SJCRH30 (cell line): ENCODE data around the gene DAB2. TPM values are rescaled to one million over a fixed set of nuclear protein-coding genes. Genes with fewer than 3 reads are reported as not detected.

Experiments
- DNase-seq, 2 experiments: peaks; one replicate each; pipeline ENCODE4 v3.0.0-alpha.2; 2015 to 2020
- H3K27ac ChIP-seq: fragments of 250-450 bp; sonication (Bioruptor Pico); 2 replicates; pipeline ENCODE4 v1.5.1; 2020; ENCODE audit warnings: mild to moderate bottlenecking, moderate library complexity
- H3K27me3 ChIP-seq: fragments of 250-450 bp; sonication (Bioruptor Pico); 2 replicates; pipeline ENCODE4 v1.5.1; 2020; ENCODE audit warnings: mild to moderate bottlenecking, moderate library complexity
- H3K36me3 ChIP-seq: fragments of 250-450 bp; sonication (Bioruptor Pico); 2 replicates; pipeline ENCODE4 v1.5.1; 2020; ENCODE audit warnings: mild to moderate bottlenecking, moderate library complexity
- H3K4me1 ChIP-seq: fragments of 250-450 bp; sonication (Bioruptor Pico); 2 replicates; pipeline ENCODE4 v1.5.1; 2020; ENCODE audit warnings: mild to moderate bottlenecking, moderate library complexity
- H3K4me3 ChIP-seq: fragments of 250-450 bp; sonication (Bioruptor Pico); 2 replicates; pipeline ENCODE4 v1.5.1; 2020; ENCODE audit warnings: mild to moderate bottlenecking, moderate library complexity
- H3K9me3 ChIP-seq: fragments of 250-450 bp; sonication (Bioruptor Pico); replicated peaks from 2 replicates; pipeline ENCODE4 v1.5.1; 2020; ENCODE audit warnings: mild to moderate bottlenecking, moderate library complexity
- total RNA-seq: library from RNA; depleted of rRNA; stranded (reverse); fragments of >200 nt; shearing (Covaris generic); gene quantifications from 2 replicates; pipeline ENCODE4 v1.2.3, GENCODE V29; 2014

Gene DAB2
- total RNA-seq, 1 experiment from 2014 or later: 19.1 TPM

- no peaks in the 10 kb centered on the region for H3K9me3 ChIP-seq
- H3K27me3 ChIP-seq: no peaks in the 10 kb centered on the region
- no peak overlapping the region for H3K27ac ChIP-seq
- no peak overlapping the region for H3K4me3 ChIP-seq
- H3K4me1 ChIP-seq: peaks cover 16% of the 10 kb centered on the region
- no peaks in the 10 kb centered on the region for H3K36me3 ChIP-seq
- DNase-seq: no peak
These were observed 30.9 kb upstream of the DAB2 start for GRCh38 chr5:39455645-39456044.

GRCh38 chr5:39453606-39454005 is 28.8 kb upstream of the DAB2 start:
- no peaks in the 10 kb centered on the region for H3K9me3 ChIP-seq
- no peak for DNase-seq
- no peak overlapping the region for H3K4me3 ChIP-seq
- H3K27ac ChIP-seq: no peak overlapping the region
- peaks cover 16% of the 10 kb centered on the region for H3K4me1 ChIP-seq
- H3K27me3 ChIP-seq: no peaks in the 10 kb centered on the region
- no peaks in the 10 kb centered on the region for H3K36me3 ChIP-seq

GRCh38 chr5:39452846-39453245 is 28.1 kb upstream of the DAB2 start:
- peak in 1 of 2 experiments; percentile 6 for DNase-seq
- H3K9me3 ChIP-seq: no peaks in the 10 kb centered on the region
- no peak overlapping the region; the same call in 1 of the 2 replicates for H3K27ac ChIP-seq
- no peaks in the 10 kb centered on the region for H3K36me3 ChIP-seq
- H3K4me1 ChIP-seq: peaks cover 16% of the 10 kb centered on the region
- no peaks in the 10 kb centered on the region for H3K27me3 ChIP-seq
- H3K4me3 ChIP-seq: no peak overlapping the region; the same call in 1 of the 2 replicates

GRCh38 chr5:39451276-39451941 is 26.6 kb upstream of the DAB2 start:
- no peak for DNase-seq
- H3K4me1 ChIP-seq: peaks cover 16% of the 10 kb centered on the region
- H3K27ac ChIP-seq: no peak overlapping the region
- no peaks in the 10 kb centered on the region for H3K9me3 ChIP-seq
- no peaks in the 10 kb centered on the region for H3K36me3 ChIP-seq
- H3K4me3 ChIP-seq: no peak overlapping the region
- 0 out of 2 replicates have a peak, but pooled peaks cover 2% of the 10 kb centered on the region for H3K27me3 ChIP-seq

GRCh38 chr5:39450487-39450886 is 25.7 kb upstream of the DAB2 start:
- H3K4me3 ChIP-seq: no peak overlapping the region
- no peak for DNase-seq

GRCh38 chr5:39449591-39449990 is 24.8 kb upstream of the DAB2 start:
- Histone ChIP-seq H3K27me3 (0 out of 2 replicates have a peak, but pooled peaks cover 2% of the 10 kb centered on the region), H3K27ac (no peak overlapping the region), H3K9me3 (no peaks in the 10 kb centered on the region), H3K4me1 (peaks cover 16% of the 10 kb centered on the region), H3K4me3 (no peak overlapping the region), H3K36me3 (no peaks in the 10 kb centered on the region)
- DNase-seq: no peak

More at GRCh38 chr5:39450487-39450886, 25.7 kb upstream of the DAB2 start:
- Histone ChIP-seq H3K9me3 (no peaks in the 10 kb centered on the region), H3K4me1 (peaks cover 16% of the 10 kb centered on the region), H3K36me3 (no peaks in the 10 kb centered on the region), H3K27me3 (0 out of 2 replicates have a peak, but pooled peaks cover 2% of the 10 kb centered on the region), H3K27ac (no peak overlapping the region)

GRCh38 chr5:39448506-39449128 is 23.8 kb upstream of the DAB2 start:
- peaks cover 16% of the 10 kb centered on the region for H3K4me1 ChIP-seq
- H3K27me3 ChIP-seq: 0 out of 2 replicates have a peak, but pooled peaks cover 2% of the 10 kb centered on the region
- H3K36me3 ChIP-seq: no peaks in the 10 kb centered on the region
- no peak overlapping the region for H3K4me3 ChIP-seq
- no peak overlapping the region for H3K27ac ChIP-seq
- no peaks in the 10 kb centered on the region for H3K9me3 ChIP-seq
- DNase-seq: no peak

- no peak overlapping the region for H3K27ac ChIP-seq
- no peak overlapping the region for H3K4me3 ChIP-seq
- no peaks in the 10 kb centered on the region for H3K36me3 ChIP-seq
- peaks cover 13% of the 10 kb centered on the region for H3K4me1 ChIP-seq
- H3K27me3 ChIP-seq: 0 out of 2 replicates have a peak, but pooled peaks cover 2% of the 10 kb centered on the region
- H3K9me3 ChIP-seq: no peaks in the 10 kb centered on the region
- no peak for DNase-seq
These were observed 23.2 kb upstream of the DAB2 start for GRCh38 chr5:39447968-39448367.

GRCh38 chr5:39447059-39447458 is 22.3 kb upstream of the DAB2 start:
- no peak overlapping the region for H3K27ac ChIP-seq
- no peak overlapping the region for H3K4me3 ChIP-seq
- H3K4me1 ChIP-seq: peaks cover 6% of the 10 kb centered on the region
- no peaks in the 10 kb centered on the region for H3K36me3 ChIP-seq
- DNase-seq: no peak
- H3K9me3 ChIP-seq: no peaks in the 10 kb centered on the region
- H3K27me3 ChIP-seq: 0 out of 2 replicates have a peak, but pooled peaks cover 2% of the 10 kb centered on the region

- Histone ChIP-seq H3K36me3 (no peaks in the 10 kb centered on the region), H3K4me1 (no peaks in the 10 kb centered on the region), H3K27ac (no peak overlapping the region), H3K4me3 (no peak overlapping the region), H3K27me3 (0 out of 2 replicates have a peak, but pooled peaks cover 2% of the 10 kb centered on the region), H3K9me3 (no peaks in the 10 kb centered on the region)
- no peak for DNase-seq
These were observed 21.5 kb upstream of the DAB2 start for GRCh38 chr5:39446231-39446630.

- Histone ChIP-seq H3K27me3 (0 out of 2 replicates have a peak, but pooled peaks cover 2% of the 10 kb centered on the region), H3K9me3 (no peaks in the 10 kb centered on the region), H3K27ac (no peak overlapping the region), H3K4me1 (no peaks in the 10 kb centered on the region), H3K36me3 (no peaks in the 10 kb centered on the region), H3K4me3 (no peak overlapping the region)
- DNase-seq: no peak
These were observed 19.1 kb upstream of the DAB2 start for GRCh38 chr5:39443911-39444310.

- Histone ChIP-seq H3K4me1 (no peaks in the 10 kb centered on the region), H3K9me3 (no peaks in the 10 kb centered on the region), H3K27ac (no peak overlapping the region), H3K4me3 (no peak overlapping the region), H3K36me3 (no peaks in the 10 kb centered on the region), H3K27me3 (0 out of 2 replicates have a peak, but pooled peaks cover 2% of the 10 kb centered on the region)
- no peak for DNase-seq
These were observed 18.2 kb upstream of the DAB2 start for GRCh38 chr5:39442991-39443390.

- H3K36me3 ChIP-seq: no peaks in the 10 kb centered on the region
- H3K4me3 ChIP-seq: no peak overlapping the region
- no peak overlapping the region for H3K27ac ChIP-seq
- no peak for DNase-seq
- no peaks in the 10 kb centered on the region for H3K4me1 ChIP-seq
- H3K9me3 ChIP-seq: no peaks in the 10 kb centered on the region
- H3K27me3 ChIP-seq: 0 out of 2 replicates have a peak, but pooled peaks cover under 1% of the 10 kb centered on the region
These were observed 17.1 kb upstream of the DAB2 start for GRCh38 chr5:39441838-39442237.

GRCh38 chr5:39440958-39441624 is 16.3 kb upstream of the DAB2 start:
- Histone ChIP-seq H3K9me3 (no peaks in the 10 kb centered on the region), H3K27me3 (no peaks in the 10 kb centered on the region), H3K4me1 (no peaks in the 10 kb centered on the region), H3K4me3 (no peak overlapping the region), H3K36me3 (no peaks in the 10 kb centered on the region), H3K27ac (no peak overlapping the region)
- DNase-seq: no peak
